GM20431 (cell line): ENCODE data around the gene PRIM1.
"Not testable (repeated sequence)": the region's sequence is repeated elsewhere in the genome, so short reads cannot be mapped to it uniquely, and the experiment has no call there.

Experiments
- in situ Hi-C: fragments of 300-500 bp; cut with MseI, MboI; formaldehyde crosslinking; loops from one replicate; pipeline ENCODE4 v1.15.0; 2020; ENCODE audit warnings: low sequenced_read_pairs; ENCODE audit not compliant: unreplicated experiment

PRIM1 gene

DNA sequence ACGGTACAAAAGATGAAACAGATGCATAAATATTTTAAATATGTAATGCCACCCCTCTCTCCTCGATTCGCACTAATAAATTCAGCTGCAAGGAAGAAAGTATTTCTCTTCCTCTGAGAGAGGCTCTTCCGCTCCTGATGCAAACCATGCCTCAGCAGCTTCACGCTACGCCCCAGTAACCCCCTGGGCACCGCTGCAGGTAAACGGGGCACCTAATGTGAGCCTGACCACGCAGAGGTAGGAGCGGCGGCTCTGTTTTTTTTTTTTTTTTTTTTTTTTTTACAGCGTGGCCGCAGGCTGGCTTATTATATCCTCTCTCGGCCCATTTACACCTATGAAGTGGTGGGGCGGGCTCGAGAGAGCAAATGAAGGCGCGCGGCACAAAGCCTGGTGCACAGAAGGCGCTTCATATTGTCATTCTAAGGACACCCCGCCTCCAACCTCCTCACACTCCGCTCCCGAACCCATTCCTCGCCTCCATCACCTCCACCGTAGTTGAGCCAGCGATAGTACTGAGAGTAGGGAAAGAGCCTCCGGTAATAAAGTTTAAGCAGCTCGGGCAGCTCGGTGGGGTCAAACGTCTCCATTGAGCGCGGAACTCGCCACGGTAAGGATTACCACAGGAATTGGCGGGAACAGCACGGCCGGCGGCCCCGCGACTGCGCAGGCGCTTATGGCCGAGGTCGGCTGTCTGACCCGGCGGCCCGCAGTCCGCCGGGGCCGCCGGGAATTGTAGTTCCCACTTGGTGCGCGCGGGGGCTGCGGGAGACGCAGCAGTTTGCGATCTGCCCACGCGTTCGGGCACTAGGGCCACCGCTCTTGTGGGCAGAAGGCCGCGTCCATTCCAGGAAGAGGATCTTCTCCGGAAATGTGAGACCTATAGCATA, at the start of gene PRIM1:
PRIM1 (minus strand) TSS at position 612 of the 887 bp plus-strand sequence; CDS start at position 587, 25 bp downstream.
- in situ Hi-C loops, result no loop called here

- in situ Hi-C loops, result no loop called here
These were observed 48.1 kb upstream of the PRIM1 start for GRCh38 chr12:56800221-56800620.

- in situ Hi-C loops, result not testable (repeated sequence)
These were observed 47.2 kb upstream of the PRIM1 start for GRCh38 chr12:56799345-56799744.

GRCh38 chr12:56795791-56796190, 43.7 kb upstream of the PRIM1 start:
- in situ Hi-C loops, result not testable (repeated sequence)

DNA sequence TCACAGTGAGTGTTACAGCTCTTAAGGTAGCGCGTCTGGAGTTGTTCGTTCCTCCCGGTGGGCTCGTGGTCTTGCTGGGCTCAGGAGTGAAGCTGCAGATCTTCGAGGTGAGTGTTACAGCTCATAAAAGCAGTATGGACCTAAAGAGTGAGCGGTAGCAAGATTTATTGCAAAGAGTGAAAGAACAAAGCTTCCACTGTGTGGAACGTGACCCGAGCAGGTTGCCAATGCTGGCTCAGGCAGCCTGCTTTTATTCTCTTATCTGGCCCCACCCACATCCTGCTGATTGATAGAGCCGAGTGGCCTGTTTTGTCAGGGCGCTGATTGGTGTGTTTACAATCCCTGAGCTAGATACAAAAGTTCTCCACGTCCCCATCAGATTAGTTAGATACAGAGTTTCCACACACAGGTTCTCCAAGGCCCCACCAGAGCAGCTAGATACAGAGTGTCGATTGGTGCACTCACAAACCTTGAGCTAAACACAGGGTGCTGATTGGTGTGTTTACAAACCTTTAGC, 43.0 kb upstream of the PRIM1 start:
- in situ Hi-C loops, result not testable (repeated sequence)

- in situ Hi-C loops, result not testable (repeated sequence)
These were observed 41.0 kb upstream of the PRIM1 start for GRCh38 chr12:56793124-56793523.

- in situ Hi-C loops, result no loop called here
These were observed 40.6 kb upstream of the PRIM1 start for GRCh38 chr12:56792678-56793077.

- in situ Hi-C loops, result not testable (repeated sequence)
These were observed 37.3 kb upstream of the PRIM1 start for GRCh38 chr12:56789429-56789828.

DNA sequence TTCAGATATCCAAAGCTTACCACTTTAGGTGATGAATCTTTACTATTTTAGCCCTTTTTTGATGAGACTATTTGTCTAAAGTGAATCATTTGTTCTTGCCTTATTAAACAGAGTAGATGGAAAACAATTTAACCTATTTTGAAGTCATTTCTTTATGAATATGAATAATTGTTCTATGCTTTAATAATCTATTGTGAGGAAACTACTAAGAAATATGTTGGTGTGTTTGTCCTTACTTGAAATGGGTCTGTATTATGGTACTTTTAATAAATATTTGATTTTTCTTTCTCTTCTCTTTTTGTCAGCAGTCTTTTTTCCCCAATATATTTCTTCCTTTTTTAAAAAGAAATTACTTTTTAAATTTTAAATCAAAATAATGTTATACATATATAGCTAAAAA, 35.4 kb upstream of the PRIM1 start:
- in situ Hi-C loops, result no loop called here

DNA sequence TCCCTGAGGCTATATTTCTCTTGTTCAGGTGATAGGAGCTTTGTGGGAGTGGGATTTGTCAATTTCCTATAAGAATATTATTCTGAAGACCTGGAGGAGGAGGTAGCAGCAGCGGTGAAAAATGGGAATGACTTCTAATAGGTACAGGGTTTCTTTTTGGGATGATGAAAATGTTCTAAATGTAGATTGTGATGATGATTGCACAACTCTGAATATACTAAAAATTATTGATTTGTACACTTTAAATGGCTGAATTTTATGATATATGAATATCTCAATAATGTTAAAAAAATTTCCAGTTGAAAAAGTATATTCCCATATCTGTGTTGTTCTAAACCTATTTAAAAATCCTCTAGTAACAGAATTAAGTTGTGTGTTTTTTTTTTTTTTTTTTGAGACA, 33.8 kb upstream of the PRIM1 start:
- in situ Hi-C loops, result no loop called here

- in situ Hi-C loops, result no loop called here
These were observed 33.2 kb upstream of the PRIM1 start for GRCh38 chr12:56785141-56785865.

GRCh38 chr12:56781726-56782125, 29.6 kb upstream of the PRIM1 start:
- in situ Hi-C loops, result no loop called here

DNA sequence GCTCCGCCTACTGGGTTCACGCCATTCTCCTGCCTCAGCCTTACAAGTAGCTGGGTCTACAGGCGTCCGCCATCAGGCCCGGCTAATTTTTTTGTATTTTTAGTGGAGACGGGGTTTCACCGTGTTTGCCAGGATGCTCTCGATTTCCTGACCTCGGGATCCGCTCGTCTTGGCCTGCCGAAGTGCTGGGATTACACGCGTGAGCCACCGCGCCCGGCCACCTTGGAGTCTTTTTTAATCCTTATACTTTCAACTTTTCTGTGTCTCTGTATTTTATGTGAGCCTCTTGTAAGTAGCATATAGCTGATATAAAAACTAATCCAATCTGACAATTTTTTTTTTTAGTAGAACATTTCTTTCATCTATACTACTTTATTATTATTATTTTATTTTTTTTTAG, 26.6 kb upstream of the PRIM1 start:
- in situ Hi-C loops, result no loop called here

DNA sequence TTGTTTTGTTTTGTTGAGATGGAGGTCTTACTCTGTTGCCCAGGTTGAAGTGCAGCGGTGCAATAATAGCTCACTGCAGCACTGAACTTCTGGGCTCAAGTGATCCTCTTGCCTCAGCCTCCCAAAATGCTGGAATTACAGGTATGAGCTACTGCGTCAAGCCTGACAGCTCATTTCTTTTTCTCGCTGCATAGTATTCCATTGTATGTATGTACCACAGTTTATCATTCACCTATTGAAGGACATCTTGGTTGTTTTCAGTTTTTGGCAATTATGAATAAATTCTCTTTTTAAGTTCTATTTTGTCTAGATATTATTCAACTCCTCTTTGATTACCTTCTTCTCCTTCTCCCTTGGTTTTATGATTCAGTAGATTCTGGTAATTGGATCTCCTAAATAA, 24.5 kb upstream of the PRIM1 start:
- in situ Hi-C loops, result no loop called here

- in situ Hi-C loops, result no loop called here
These were observed 23.5 kb upstream of the PRIM1 start for GRCh38 chr12:56775638-56776037.

- in situ Hi-C loops, result no loop called here
These were observed 21.0 kb upstream of the PRIM1 start for GRCh38 chr12:56773113-56773512.

DNA sequence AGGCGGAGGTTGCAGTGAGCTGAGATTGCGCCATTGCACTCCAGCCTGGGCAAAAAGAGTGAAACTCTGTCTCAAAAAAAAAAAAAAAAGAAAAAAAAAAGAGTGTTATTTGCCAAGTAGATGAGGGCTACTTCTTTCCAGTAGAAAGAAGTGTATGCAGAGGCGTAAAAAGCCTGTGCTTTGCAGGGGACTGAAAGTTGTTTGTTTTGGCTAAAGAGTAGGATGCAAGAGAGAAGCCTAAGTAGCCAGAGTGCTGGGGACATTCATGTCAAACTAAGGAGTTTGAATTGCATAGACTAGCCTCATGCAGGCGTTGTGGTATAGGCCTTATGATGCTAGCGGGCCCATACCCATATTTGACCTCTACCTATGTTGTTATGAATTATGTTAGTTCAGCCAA, 20.5 kb upstream of the PRIM1 start:
- in situ Hi-C loops, result no loop called here

GRCh38 chr12:56769868-56770267, 17.7 kb upstream of the PRIM1 start:
- in situ Hi-C loops, result loop anchor here (10.0 kb wide), 1 partner anchor 235 kb away; the partner anchor contains the start of gene ZBTB39

GRCh38 chr12:56768424-56768823, 16.3 kb upstream of the PRIM1 start:
- in situ Hi-C loops, result loop anchor here (10.0 kb wide), 1 partner anchor 236 kb away; the partner anchor contains the start of gene ZBTB39

DNA sequence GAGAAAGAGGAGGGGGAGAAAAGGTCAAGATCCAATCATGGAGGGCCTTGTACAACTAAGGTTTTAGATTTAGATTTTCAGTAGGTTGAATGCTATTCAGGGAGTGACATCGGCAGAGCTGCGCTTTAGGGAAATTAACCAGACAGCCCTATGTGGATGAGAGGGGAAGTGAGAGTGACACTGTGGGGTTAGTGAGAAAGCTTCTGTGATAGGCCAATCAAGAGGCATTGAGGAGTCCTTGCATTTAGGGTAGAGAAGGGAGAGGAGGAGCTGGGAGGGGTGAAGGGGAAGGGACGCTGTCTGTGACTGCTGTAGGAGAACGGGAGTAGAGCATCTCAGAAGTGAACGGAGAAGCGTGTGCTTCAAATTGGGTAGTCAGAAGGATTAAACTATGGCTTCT, 14.4 kb upstream of the PRIM1 start:
- in situ Hi-C loops, result loop anchor here (10.0 kb wide), 1 partner anchor 238 kb away; the partner anchor contains the start of gene ZBTB39
